NCI-H774 (cell line): ENCODE data around the gene GPR35.

Experiments
- DNase-seq: peaks from one replicate; lab custom pipeline; 2025; lab: John Stamatoyannopoulos, UW

The GPR35 gene

GRCh38 chr2:240624950-240625621 is at the start of gene GPR35:
Gene GPR35, plus strand, starts transcription at chr2:240625480. Its CDS starts 4,473 bp downstream, at chr2:240629953.
- DNase-seq, result no peak

GRCh38 chr2:240576036-240576435 is 49.2 kb upstream of the GPR35 start:
- DNase-seq, result no peak

GRCh38 chr2:240576436-240577205 is 48.7 kb upstream of the GPR35 start:
- no peak for DNase-seq

- no peak for DNase-seq
These were observed 47.8 kb upstream of the GPR35 start for GRCh38 chr2:240577281-240578109.

- DNase-seq, result no peak
These were observed 47.2 kb upstream of the GPR35 start for GRCh38 chr2:240578110-240578450.

GRCh38 chr2:240578488-240578887 is 46.8 kb upstream of the GPR35 start:
- no peak for DNase-seq

- DNase-seq, result no peak
These were observed 46.1 kb upstream of the GPR35 start for GRCh38 chr2:240579071-240579762.

GRCh38 chr2:240579771-240580614 is 45.3 kb upstream of the GPR35 start:
- no peak for DNase-seq

- DNase-seq, result no peak
These were observed 43.5 kb upstream of the GPR35 start for GRCh38 chr2:240581811-240582210.

- DNase-seq, result no peak
These were observed 42.5 kb upstream of the GPR35 start for GRCh38 chr2:240582781-240583180.

- DNase-seq, result no peak
These were observed 41.5 kb upstream of the GPR35 start for GRCh38 chr2:240583774-240584173.

- DNase-seq, result no peak
These were observed 40.7 kb upstream of the GPR35 start for GRCh38 chr2:240584486-240585031.

- DNase-seq, result no peak
These were observed 40.2 kb upstream of the GPR35 start for GRCh38 chr2:240585101-240585500.

GRCh38 chr2:240585681-240586197 is 39.5 kb upstream of the GPR35 start:
- DNase-seq, result no peak

GRCh38 chr2:240586198-240586918 is 38.9 kb upstream of the GPR35 start, which contains the start of gene CAPN10:
Gene CAPN10, plus strand, starts transcription at chr2:240586734. Its CDS starts 178 bp downstream, at chr2:240586912.
- peak; percentile 94 for DNase-seq

- DNase-seq, result peak; percentile 46
These were observed 38.1 kb upstream of the GPR35 start for GRCh38 chr2:240586919-240587800.

GRCh38 chr2:240588006-240588655 is 37.1 kb upstream of the GPR35 start:
- no peak for DNase-seq

- no peak for DNase-seq
These were observed 36.6 kb upstream of the GPR35 start for GRCh38 chr2:240588669-240589068.
